Mesenchymal stem cell (in vitro differentiated cells and primary cell): ENCODE results near the gene PLA2G2F.

Experiments
- DNase-seq: peaks from one replicate; pipeline ENCODE4 v3.0.0-alpha.2; 2013
- H2AFZ ChIP-seq: one replicate; pipeline ENCODE4 v1.6.1; 2013; ENCODE audit warnings: low read depth, mild to moderate bottlenecking, control low read depth, inconsistent platforms, low read length, moderate library complexity
- H2AK5ac ChIP-seq: 2 replicates; pipeline ENCODE4 v1.6.1; 2013; ENCODE audit warnings: low read length, moderate library complexity, mild to moderate bottlenecking, inconsistent platforms; ENCODE audit not compliant: severe bottlenecking
- H2BK120ac ChIP-seq: one replicate; pipeline ENCODE4 v1.6.1; 2013; ENCODE audit warnings: low read depth, mild to moderate bottlenecking, inconsistent platforms, low read length, moderate library complexity
- H2BK12ac ChIP-seq, 2 experiments: one replicate each; pipeline ENCODE4 v1.6.1; 2013; ENCODE audit warnings: inconsistent platforms in 2 of 2, low read length in 2 of 2, mild to moderate bottlenecking in 2 of 2, moderate library complexity in 2 of 2, control low read depth in 1 of 2
- H2BK15ac ChIP-seq: one replicate; pipeline ENCODE4 v1.6.1; 2013; ENCODE audit warnings: mild to moderate bottlenecking, low read depth, inconsistent platforms; ENCODE audit not compliant: poor library complexity, severe bottlenecking
- H2BK5ac ChIP-seq: 2 replicates; pipeline ENCODE4 v1.6.1; 2013; ENCODE audit warnings: low read depth, mild to moderate bottlenecking, low read length, control low read depth, inconsistent platforms; ENCODE audit not compliant: poor library complexity, severe bottlenecking
- H3K14ac ChIP-seq, 2 experiments: one replicate each; pipeline ENCODE4 v1.6.1; 2013; ENCODE audit warnings: inconsistent platforms in 2 of 2, low read length in 2 of 2, control low read depth in 1 of 2, mild to moderate bottlenecking in 1 of 2, moderate library complexity in 1 of 2
- H3K18ac ChIP-seq, 2 experiments: one replicate each; pipeline ENCODE4 v1.6.1; 2013; ENCODE audit warnings: inconsistent platforms in 2 of 2, low read length in 2 of 2, control low read depth in 1 of 2, low read depth in 1 of 2, mild to moderate bottlenecking in 1 of 2
- H3K23ac ChIP-seq, 2 experiments: one replicate each; pipeline ENCODE4 v1.6.1; 2013; ENCODE audit warnings: inconsistent platforms in 2 of 2, low read length in 2 of 2, mild to moderate bottlenecking in 2 of 2, moderate library complexity in 2 of 2, control low read depth in 1 of 2
- H3K27ac ChIP-seq: 2 replicates; pipeline ENCODE4 v1.5.1; 2013; ENCODE audit warnings: mild to moderate bottlenecking, moderate library complexity, low read length, control low read depth, inconsistent platforms; ENCODE audit not compliant: poor library complexity, severe bottlenecking
- H3K27me3 ChIP-seq, 2 experiments: 2 replicates each; pipeline versions ENCODE4 v1.6.1 to v1.7.0; 2013; ENCODE audit warnings: low read length in 2 of 2, mild to moderate bottlenecking in 2 of 2, moderate library complexity in 2 of 2, control low read depth in 1 of 2, inconsistent platforms in 1 of 2; ENCODE audit not compliant: control insufficient read depth in 1 of 2, insufficient read depth in 1 of 2
- H3K36me3 ChIP-seq, 2 experiments: 2 replicates each; pipeline versions ENCODE4 v1.6.1 to v1.7.0; 2013; ENCODE audit warnings: low read length in 2 of 2, control low read depth in 1 of 2, inconsistent platforms in 1 of 2, low read depth in 1 of 2, mild to moderate bottlenecking in 1 of 2; ENCODE audit not compliant: insufficient read depth in 2 of 2, control insufficient read depth in 1 of 2
- H3K4ac ChIP-seq, 2 experiments: one replicate each; pipeline ENCODE4 v1.6.1; 2013; ENCODE audit warnings: inconsistent platforms in 2 of 2, low read length in 2 of 2, mild to moderate bottlenecking in 2 of 2, moderate library complexity in 2 of 2, control low read depth in 1 of 2, low read depth in 1 of 2
- H3K4me1 ChIP-seq: 2 replicates; pipeline ENCODE4 v1.6.1; 2013; ENCODE audit warnings: low read depth, low read length, control low read depth; ENCODE audit not compliant: control insufficient read depth, insufficient read depth
- H3K4me2 ChIP-seq: 2 replicates; pipeline ENCODE4 v1.6.1; 2013; ENCODE audit warnings: low read length, mild to moderate bottlenecking, inconsistent platforms; ENCODE audit not compliant: poor library complexity, severe bottlenecking
- H3K4me3 ChIP-seq, 2 experiments: 2 replicates each; pipeline versions ENCODE4 v1.5.1 to v1.7.0; 2013; ENCODE audit warnings: low read length in 2 of 2, mild to moderate bottlenecking in 2 of 2, control low read depth in 1 of 2, low read depth in 1 of 2; ENCODE audit not compliant: insufficient read depth in 1 of 2
- H3K79me1 ChIP-seq: replicated peaks from 2 replicates; pipeline ENCODE4 v1.6.1; 2013; ENCODE audit warnings: mild to moderate bottlenecking, control low read depth, low read length, inconsistent platforms; ENCODE audit not compliant: poor library complexity, severe bottlenecking
- H3K9ac ChIP-seq: 2 replicates; pipeline ENCODE4 v1.7.0; 2013; ENCODE audit warnings: mild to moderate bottlenecking, low read length, moderate library complexity
- H3K9me3 ChIP-seq: 2 replicates; pipeline ENCODE4 v1.7.0; 2013; ENCODE audit warnings: mild to moderate bottlenecking, low read length; ENCODE audit not compliant: control insufficient read depth
- H4K8ac ChIP-seq: one replicate; pipeline ENCODE4 v1.6.1; 2013; ENCODE audit warnings: inconsistent platforms, mild to moderate bottlenecking, low read length, moderate library complexity
- H4K91ac ChIP-seq: one replicate; pipeline ENCODE4 v1.6.1; 2013; ENCODE audit warnings: mild to moderate bottlenecking, low read length, inconsistent platforms
- WGBS: methylation state at CpG from one replicate; pipeline ENCODE4 v1.1.7; 2013; ENCODE audit warnings: mixed read lengths; 5-methylcytosine and 5-hydroxymethylcytosine counted together

The PLA2G2F gene

DNA sequence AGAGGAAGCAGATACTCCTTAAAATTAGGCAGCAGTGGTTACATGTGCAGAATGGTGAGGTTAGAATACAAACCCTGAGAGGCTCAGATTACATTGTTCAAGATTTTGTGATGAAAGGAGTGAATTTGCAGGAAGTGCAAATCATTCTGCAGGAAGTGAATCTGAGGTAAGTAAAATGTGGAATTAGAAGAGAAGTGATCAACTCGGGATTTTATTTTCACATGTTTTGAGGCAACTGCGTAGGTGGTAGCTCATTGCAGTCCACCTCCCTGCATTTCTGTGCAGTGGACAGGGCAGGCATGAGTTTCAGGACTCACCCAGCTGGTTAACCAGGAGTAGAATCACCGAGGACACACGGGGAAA, 49.3 kb downstream of the PLA2G2F start:
- Histone ChIP-seq H2AK5ac (no peak overlapping the region), H2BK12ac (no peak overlapping the region), H4K8ac (no peak overlapping the region), H2BK5ac (no peak overlapping the region), H2BK120ac (no peak overlapping the region), H3K36me3 (no peaks in the 10 kb centered on the region), H3K14ac (no peak overlapping the region), H3K4me2 (no peak overlapping the region), H4K91ac (no peak overlapping the region), H3K4me3 (no peak overlapping the region), H3K9me3 (no peaks in the 10 kb centered on the region), H3K27ac (no peak overlapping the region), H3K9ac (no peak overlapping the region), H3K4me1 (peaks cover 4% of the 10 kb centered on the region), H2BK15ac (no peak overlapping the region), H3K79me1 (no peaks in the 10 kb centered on the region), H3K27me3 (peaks cover 81 to 87% of the 10 kb centered on the region in 2 experiments), H3K18ac (no peak overlapping the region), H3K23ac (no peak overlapping the region), H3K4ac (no peak overlapping the region), H2AFZ (no peak overlapping the region)
- 81% methylated on average over 4 of the region's 4 CpGs for WGBS
- no peak for DNase-seq

DNA sequence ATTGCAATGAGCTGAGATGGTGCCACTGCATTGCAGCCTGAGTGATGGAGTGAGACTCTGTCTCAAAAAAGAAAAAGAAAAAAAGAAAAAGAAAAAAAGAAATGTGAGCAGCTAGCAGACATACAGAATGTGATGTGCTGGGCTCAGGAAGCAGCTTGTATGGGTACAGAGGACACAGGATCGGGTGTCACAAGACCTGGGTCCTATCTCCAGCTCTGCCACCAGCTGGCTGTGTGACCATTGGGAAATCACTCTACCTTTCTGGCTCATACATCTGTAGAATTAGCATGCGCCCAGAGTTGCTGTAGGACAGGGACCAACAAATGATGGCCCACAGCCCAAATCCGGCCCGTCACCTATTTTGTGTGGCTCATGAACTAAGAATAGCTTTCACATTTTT, 50.5 kb downstream of the PLA2G2F start:
- no peak overlapping the region for H3K4ac ChIP-seq
- H4K91ac ChIP-seq: no peak overlapping the region
- no peaks in the 10 kb centered on the region for H3K9me3 ChIP-seq
- H3K27ac ChIP-seq: no peak overlapping the region
- no peaks in the 10 kb centered on the region for H3K79me1 ChIP-seq
- no peak overlapping the region for H2BK15ac ChIP-seq
- no peak overlapping the region for H3K18ac ChIP-seq
- no peak overlapping the region for H3K14ac ChIP-seq
- DNase-seq: no peak
- H3K27me3 ChIP-seq: peaks cover 69 to 84% of the 10 kb centered on the region in 2 experiments
- WGBS: 96% methylated on average over 2 of the region's 4 CpGs
- no peak overlapping the region for H3K4me3 ChIP-seq
- H3K4me1 ChIP-seq: peaks cover 4% of the 10 kb centered on the region
- H3K23ac ChIP-seq: no peak overlapping the region
- H3K9ac ChIP-seq: no peak overlapping the region
- H2AFZ ChIP-seq: no peak overlapping the region
- H3K4me2 ChIP-seq: no peak overlapping the region
- no peak overlapping the region for H2BK12ac ChIP-seq
- H2BK120ac ChIP-seq: no peak overlapping the region
- H2BK5ac ChIP-seq: no peak overlapping the region
- no peak overlapping the region for H4K8ac ChIP-seq
- no peaks in the 10 kb centered on the region for H3K36me3 ChIP-seq
- H2AK5ac ChIP-seq: no peak overlapping the region

GRCh38 chr1:20190256-20191160, 51.4 kb downstream of the PLA2G2F start:
- no peak for DNase-seq
- no peak overlapping the region for H3K23ac ChIP-seq
- H3K4me1 ChIP-seq: peaks cover 4% of the 10 kb centered on the region
- H3K18ac ChIP-seq: no peak overlapping the region
- no peak overlapping the region for H2BK5ac ChIP-seq
- H4K91ac ChIP-seq: no peak overlapping the region
- H3K14ac ChIP-seq: no peak overlapping the region
- no peaks in the 10 kb centered on the region for H3K36me3 ChIP-seq
- no peak overlapping the region for H3K4me2 ChIP-seq
- H2AK5ac ChIP-seq: no peak overlapping the region
- no peak overlapping the region for H3K27ac ChIP-seq
- peaks cover 60 to 76% of the 10 kb centered on the region in 2 experiments for H3K27me3 ChIP-seq
- no peak overlapping the region for H3K9ac ChIP-seq
- 90% methylated on average over 19 of the region's 19 CpGs for WGBS
- no peaks in the 10 kb centered on the region for H3K79me1 ChIP-seq
- no peak overlapping the region for H2BK120ac ChIP-seq
- no peak overlapping the region for H3K4me3 ChIP-seq
- H4K8ac ChIP-seq: no peak overlapping the region
- no peak overlapping the region for H2AFZ ChIP-seq
- H3K4ac ChIP-seq: no peak overlapping the region
- H2BK12ac ChIP-seq: no peak overlapping the region
- no peak overlapping the region for H2BK15ac ChIP-seq
- H3K9me3 ChIP-seq: no peaks in the 10 kb centered on the region

GRCh38 chr1:20191266-20191825, 52.2 kb downstream of the PLA2G2F start:
- 93% methylated on average over 12 of the region's 12 CpGs for WGBS
- no peaks in the 10 kb centered on the region for H3K79me1 ChIP-seq
- no peak overlapping the region for H2BK15ac ChIP-seq
- no peak overlapping the region for H3K18ac ChIP-seq
- H3K9me3 ChIP-seq: no peaks in the 10 kb centered on the region
- no peak for DNase-seq
- H2BK120ac ChIP-seq: no peak overlapping the region
- H3K4me1 ChIP-seq: no peaks in the 10 kb centered on the region
- no peak overlapping the region for H2AFZ ChIP-seq
- H3K14ac ChIP-seq: no peak overlapping the region
- H4K91ac ChIP-seq: no peak overlapping the region
- H3K4ac ChIP-seq: no peak overlapping the region
- no peak overlapping the region for H3K27ac ChIP-seq
- H3K4me3 ChIP-seq: no peak overlapping the region
- H3K4me2 ChIP-seq: no peak overlapping the region
- no peaks in the 10 kb centered on the region for H3K36me3 ChIP-seq
- no peak overlapping the region for H3K9ac ChIP-seq
- peaks cover 53 to 68% of the 10 kb centered on the region in 2 experiments for H3K27me3 ChIP-seq
- H2AK5ac ChIP-seq: no peak overlapping the region
- H3K23ac ChIP-seq: no peak overlapping the region
- no peak overlapping the region for H4K8ac ChIP-seq
- H2BK12ac ChIP-seq: no peak overlapping the region
- H2BK5ac ChIP-seq: no peak overlapping the region
